SK-N-SH treated with all-trans-retinoic acid at 6 μM for 48 hours (cell line): ENCODE data around the gene ULK4.

Experiments
- ATAC-seq: fragments of 200-7000 bp; cut with Tn5 transposase; 3 replicates; pipeline ENCODE4 v1.9.1; 2020; ENCODE audit warnings: mild to moderate bottlenecking, moderate library complexity
- BACH2 ChIP-seq: fragments of 250-450 bp; sonication (Bioruptor Pico); IDR thresholded peaks from 2 replicates; pipeline ENCODE4 v1.9.0; 2021; ENCODE audit warnings: mild to moderate bottlenecking, borderline replicate concordance
- CSDC2 ChIP-seq: fragments of 250-450 bp; sonication (Bioruptor Pico); IDR thresholded peaks from 2 replicates; pipeline ENCODE4 v1.5.0; 2020; ENCODE audit warnings: mild to moderate bottlenecking, moderate library complexity
- ESRRG ChIP-seq: fragments of 250-450 bp; sonication (Bioruptor Pico); IDR thresholded peaks from 2 replicates; pipeline ENCODE4 v1.6.1; 2021; ENCODE audit warnings: mild to moderate bottlenecking
- GLIS3 ChIP-seq: fragments of 250-450 bp; sonication (Bioruptor Pico); IDR thresholded peaks from 2 replicates; pipeline ENCODE4 v1.5.0; 2020; ENCODE audit warnings: mild to moderate bottlenecking, moderate library complexity
- ISL1 ChIP-seq: fragments of 250-450 bp; sonication (Bioruptor Pico); IDR thresholded peaks from 2 replicates; pipeline ENCODE4 v2.1.2; 2022; ENCODE audit warnings: mild to moderate bottlenecking, moderate library complexity
- OSR1 ChIP-seq: fragments of 250-450 bp; sonication (Bioruptor Pico); IDR thresholded peaks from 2 replicates; pipeline ENCODE4 v1.8.0; 2022; ENCODE audit warnings: moderate library complexity, mild to moderate bottlenecking, inconsistent platforms
- PPARA ChIP-seq: fragments of 250-450 bp; sonication (Bioruptor Pico); IDR thresholded peaks from 2 replicates; pipeline ENCODE4 v1.5.0; 2020; ENCODE audit warnings: mild to moderate bottlenecking, borderline replicate concordance
- SNAI2 ChIP-seq: fragments of 250-450 bp; sonication (Bioruptor Pico); IDR thresholded peaks from 2 replicates; pipeline ENCODE4 v1.5.0; 2020; ENCODE audit warnings: mild to moderate bottlenecking, moderate library complexity
- TCF4 ChIP-seq: fragments of 250-450 bp; sonication (Bioruptor Pico); IDR thresholded peaks from 2 replicates; pipeline ENCODE4 v1.8.0; 2021; ENCODE audit warnings: mild to moderate bottlenecking, moderate library complexity, borderline replicate concordance
- TOX ChIP-seq: fragments of 250-450 bp; sonication (Bioruptor Pico); IDR thresholded peaks from 2 replicates; pipeline ENCODE4 v1.8.0; 2021; ENCODE audit warnings: mild to moderate bottlenecking, moderate library complexity, borderline replicate concordance
- ZC3H10 ChIP-seq: fragments of 250-450 bp; sonication (Bioruptor Pico); IDR thresholded peaks from 2 replicates; pipeline ENCODE4 v1.5.1; 2021; ENCODE audit warnings: mild to moderate bottlenecking, moderate library complexity
- ZFP30 ChIP-seq: fragments of 450-650 bp; formaldehyde crosslinking; IDR thresholded peaks from 2 replicates; pipeline ENCODE4 v1.5.0; 2022; ENCODE audit warnings: mild to moderate bottlenecking, moderate library complexity
- ZNF565 ChIP-seq: fragments of 450-650 bp; formaldehyde crosslinking; conservative IDR thresholded peaks from 2 replicates; pipeline ENCODE4 v1.5.0; 2020; ENCODE audit warnings: low read depth, mild to moderate bottlenecking, moderate library complexity
- ZNF70 ChIP-seq: fragments of 450-650 bp; formaldehyde crosslinking; IDR thresholded peaks from 2 replicates; pipeline ENCODE4 v1.5.0; 2020; ENCODE audit warnings: mild to moderate bottlenecking, moderate library complexity
- ZNF8 ChIP-seq: fragments of 450-650 bp; formaldehyde crosslinking; IDR thresholded peaks from 2 replicates; pipeline ENCODE4 v1.5.0; 2020; ENCODE audit warnings: mild to moderate bottlenecking, moderate library complexity
- TF ChIP-seq, protein P1 (sequence below): fragments of 250-450 bp; sonication (Bioruptor Pico); IDR thresholded peaks from 2 replicates; pipeline ENCODE4 v1.5.0; 2020; ENCODE audit warnings: mild to moderate bottlenecking, moderate library complexity
- TF ChIP-seq, protein P2 (sequence below): fragments of 250-450 bp; sonication (Bioruptor Pico); IDR thresholded peaks from 2 replicates; pipeline ENCODE4 v1.5.1; 2021; ENCODE audit warnings: mild to moderate bottlenecking, moderate library complexity
- TF ChIP-seq, protein P3 (sequence below): fragments of 250-450 bp; sonication (Bioruptor Pico); IDR thresholded peaks from 2 replicates; pipeline ENCODE4 v1.5.1; 2020; ENCODE audit warnings: low read depth, mild to moderate bottlenecking, moderate library complexity

The ULK4 gene

DNA sequence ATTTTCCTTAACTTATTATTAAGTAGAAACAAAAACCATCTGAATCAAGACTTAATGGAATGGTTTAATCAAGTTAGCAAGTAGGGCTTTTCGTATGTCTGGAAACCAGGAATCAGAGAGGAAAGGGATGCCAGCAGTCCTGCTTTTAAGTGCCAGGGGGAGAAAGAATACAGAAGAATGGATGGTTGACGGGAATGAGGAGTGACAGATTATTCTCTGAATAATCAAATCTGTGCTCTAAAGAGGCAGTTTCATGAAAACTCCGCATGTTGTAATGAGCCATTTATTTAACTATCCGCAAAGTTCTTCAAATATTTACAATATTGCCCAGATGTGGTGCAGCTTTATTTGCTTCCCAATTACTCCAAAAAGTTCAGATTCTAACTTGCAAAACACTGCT, 659.6 kb downstream of the ULK4 start:
- peak; percentile 76 for ATAC-seq
- TF ChIP-seq, protein P1, sequence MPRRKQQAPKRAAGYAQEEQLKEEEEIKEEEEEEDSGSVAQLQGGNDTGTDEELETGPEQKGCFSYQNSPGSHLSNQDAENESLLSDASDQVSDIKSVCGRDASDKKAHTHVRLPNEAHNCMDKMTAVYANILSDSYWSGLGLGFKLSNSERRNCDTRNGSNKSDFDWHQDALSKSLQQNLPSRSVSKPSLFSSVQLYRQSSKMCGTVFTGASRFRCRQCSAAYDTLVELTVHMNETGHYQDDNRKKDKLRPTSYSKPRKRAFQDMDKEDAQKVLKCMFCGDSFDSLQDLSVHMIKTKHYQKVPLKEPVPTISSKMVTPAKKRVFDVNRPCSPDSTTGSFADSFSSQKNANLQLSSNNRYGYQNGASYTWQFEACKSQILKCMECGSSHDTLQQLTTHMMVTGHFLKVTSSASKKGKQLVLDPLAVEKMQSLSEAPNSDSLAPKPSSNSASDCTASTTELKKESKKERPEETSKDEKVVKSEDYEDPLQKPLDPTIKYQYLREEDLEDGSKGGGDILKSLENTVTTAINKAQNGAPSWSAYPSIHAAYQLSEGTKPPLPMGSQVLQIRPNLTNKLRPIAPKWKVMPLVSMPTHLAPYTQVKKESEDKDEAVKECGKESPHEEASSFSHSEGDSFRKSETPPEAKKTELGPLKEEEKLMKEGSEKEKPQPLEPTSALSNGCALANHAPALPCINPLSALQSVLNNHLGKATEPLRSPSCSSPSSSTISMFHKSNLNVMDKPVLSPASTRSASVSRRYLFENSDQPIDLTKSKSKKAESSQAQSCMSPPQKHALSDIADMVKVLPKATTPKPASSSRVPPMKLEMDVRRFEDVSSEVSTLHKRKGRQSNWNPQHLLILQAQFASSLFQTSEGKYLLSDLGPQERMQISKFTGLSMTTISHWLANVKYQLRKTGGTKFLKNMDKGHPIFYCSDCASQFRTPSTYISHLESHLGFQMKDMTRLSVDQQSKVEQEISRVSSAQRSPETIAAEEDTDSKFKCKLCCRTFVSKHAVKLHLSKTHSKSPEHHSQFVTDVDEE (CRISPR knock-in tag): peak; percentile 86
- TF ChIP-seq, protein P2, sequence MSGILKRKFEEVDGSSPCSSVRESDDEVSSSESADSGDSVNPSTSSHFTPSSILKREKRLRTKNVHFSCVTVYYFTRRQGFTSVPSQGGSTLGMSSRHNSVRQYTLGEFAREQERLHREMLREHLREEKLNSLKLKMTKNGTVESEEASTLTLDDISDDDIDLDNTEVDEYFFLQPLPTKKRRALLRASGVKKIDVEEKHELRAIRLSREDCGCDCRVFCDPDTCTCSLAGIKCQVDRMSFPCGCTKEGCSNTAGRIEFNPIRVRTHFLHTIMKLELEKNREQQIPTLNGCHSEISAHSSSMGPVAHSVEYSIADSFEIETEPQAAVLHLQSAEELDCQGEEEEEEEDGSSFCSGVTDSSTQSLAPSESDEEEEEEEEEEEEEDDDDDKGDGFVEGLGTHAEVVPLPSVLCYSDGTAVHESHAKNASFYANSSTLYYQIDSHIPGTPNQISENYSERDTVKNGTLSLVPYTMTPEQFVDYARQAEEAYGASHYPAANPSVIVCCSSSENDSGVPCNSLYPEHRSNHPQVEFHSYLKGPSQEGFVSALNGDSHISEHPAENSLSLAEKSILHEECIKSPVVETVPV (CRISPR knock-in tag): no peak
- TF ChIP-seq GLIS3 (CRISPR knock-in tag): no peak
- no peak for TF ChIP-seq OSR1 (CRISPR knock-in tag)
- TF ChIP-seq ISL1: peak; percentile 88
- no peak for TF ChIP-seq TOX
- TF ChIP-seq ZNF565 (CRISPR knock-in tag): no peak
- peak; percentile 52; the same call in 1 of the 2 replicates for TF ChIP-seq TCF4
- 0 out of 2 replicates have a peak, but pooled peaks have one; percentile 17 for TF ChIP-seq ZC3H10 (CRISPR knock-in tag)
- no peak for TF ChIP-seq PPARA

DNA sequence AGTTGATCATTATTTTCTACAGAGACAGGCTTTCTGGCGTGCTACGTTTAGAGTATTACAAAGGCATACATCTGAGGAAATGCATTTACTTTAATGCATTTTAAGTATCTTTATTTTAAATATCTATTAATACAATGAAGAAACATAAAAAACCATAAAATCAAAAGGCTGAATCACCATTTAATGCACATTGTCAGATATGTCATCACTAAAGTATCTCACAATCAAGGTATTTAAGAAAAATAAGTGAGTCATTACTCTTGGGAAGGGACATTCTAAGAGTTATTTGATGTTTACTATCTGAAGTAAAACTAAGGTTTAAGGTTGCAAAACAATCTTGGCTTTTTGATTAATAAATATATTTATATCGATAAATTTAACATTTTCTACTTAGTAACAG, 660.4 kb downstream of the ULK4 start:
- TF ChIP-seq, protein P3, sequence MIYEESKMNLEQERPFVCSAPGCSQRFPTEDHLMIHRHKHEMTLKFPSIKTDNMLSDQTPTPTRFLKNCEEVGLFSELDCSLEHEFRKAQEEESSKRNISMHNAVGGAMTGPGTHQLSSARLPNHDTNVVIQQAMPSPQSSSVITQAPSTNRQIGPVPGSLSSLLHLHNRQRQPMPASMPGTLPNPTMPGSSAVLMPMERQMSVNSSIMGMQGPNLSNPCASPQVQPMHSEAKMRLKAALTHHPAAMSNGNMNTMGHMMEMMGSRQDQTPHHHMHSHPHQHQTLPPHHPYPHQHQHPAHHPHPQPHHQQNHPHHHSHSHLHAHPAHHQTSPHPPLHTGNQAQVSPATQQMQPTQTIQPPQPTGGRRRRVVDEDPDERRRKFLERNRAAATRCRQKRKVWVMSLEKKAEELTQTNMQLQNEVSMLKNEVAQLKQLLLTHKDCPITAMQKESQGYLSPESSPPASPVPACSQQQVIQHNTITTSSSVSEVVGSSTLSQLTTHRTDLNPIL (CRISPR knock-in tag): 0 out of 2 replicates have a peak, but pooled peaks have one; percentile 45
- TF ChIP-seq ZFP30 (CRISPR knock-in tag) (no peak), ZNF565 (CRISPR knock-in tag) (no peak), ISL1 (peak; percentile 69), ZNF70 (CRISPR knock-in tag) (no peak), TOX (no peak), CSDC2 (CRISPR knock-in tag) (no peak)
- ATAC-seq: no peak

DNA sequence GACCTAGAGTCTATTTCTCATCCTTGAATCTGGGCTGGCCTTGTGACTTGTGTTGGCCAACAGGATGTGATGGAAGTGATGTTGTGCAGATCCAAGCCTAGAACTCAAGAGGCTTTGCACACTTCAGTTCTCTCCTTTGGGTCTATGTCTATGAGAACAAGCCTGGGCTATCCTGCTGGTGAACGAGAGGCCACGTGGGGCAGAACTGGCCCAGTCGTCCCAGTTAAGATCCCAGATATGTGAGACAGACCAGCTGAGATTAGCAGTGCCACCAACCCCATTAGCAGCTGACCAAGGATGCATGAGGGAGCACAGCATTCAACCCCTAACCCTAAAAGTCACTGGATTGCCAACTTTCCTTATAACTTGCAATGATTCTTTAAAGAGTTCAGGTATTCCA, 662.9 kb downstream of the ULK4 start:
- no peak for TF ChIP-seq ESRRG (CRISPR knock-in tag)
- TF ChIP-seq GLIS3 (CRISPR knock-in tag): no peak
- TF ChIP-seq ZNF8 (CRISPR knock-in tag): no peak
- no peak for TF ChIP-seq OSR1 (CRISPR knock-in tag)
- no peak for TF ChIP-seq CSDC2 (CRISPR knock-in tag)
- no peak for TF ChIP-seq ZNF565 (CRISPR knock-in tag)
- TF ChIP-seq, protein P2 (CRISPR knock-in tag): no peak
- no peak for ATAC-seq

DNA sequence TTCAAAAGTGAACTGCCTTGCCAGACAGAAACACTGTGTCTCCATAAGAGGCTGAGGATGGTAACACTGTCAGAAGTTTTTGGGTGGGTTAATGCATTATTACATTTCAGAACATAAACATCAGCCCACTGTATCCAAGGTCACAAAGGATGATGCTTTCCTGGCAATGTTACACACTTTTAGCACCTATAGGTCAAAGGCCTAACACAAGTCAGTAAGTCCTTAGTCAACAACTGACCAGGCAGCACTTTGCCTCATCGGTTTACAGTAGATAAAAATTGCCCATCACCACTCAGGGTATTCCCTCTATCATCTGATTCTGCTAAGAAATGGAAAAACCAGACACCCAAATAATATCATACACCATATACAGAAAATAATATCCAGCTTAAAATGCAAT, 664.2 kb downstream of the ULK4 start:
- TF ChIP-seq TCF4 (no peak), ZNF8 (CRISPR knock-in tag) (no peak), PPARA (no peak), SNAI2 (no peak), BACH2 (CRISPR knock-in tag) (no peak), ZC3H10 (CRISPR knock-in tag) (no peak), TOX (no peak), ZNF565 (CRISPR knock-in tag) (no peak)
- TF ChIP-seq, protein P2 (CRISPR knock-in tag): no peak
- TF ChIP-seq, protein P1 (CRISPR knock-in tag): no peak
- ATAC-seq: no peak
